Lung (tissue), 12 donors: ENCODE results near the gene C1orf210. TPM values are rescaled to one million over a fixed set of nuclear protein-coding genes. Genes with fewer than 3 reads are reported as not detected.

ENCODE experiments used
- ATAC-seq: fragments of 200-7000 bp; cut with Tn5 transposase; one replicate; pipeline ENCODE4 v1.9.1; 2020; ENCODE audit warnings: moderate number of reproducible peaks; ENCODE audit not compliant: insufficient read depth, low FRiP score
- DNase-seq, 3 donors: peaks; one replicate each; pipeline ENCODE4 v3.0.0-alpha.2; 2013 to 2017
- H3K27ac ChIP-seq, 2 donors: one replicate each; pipeline ENCODE4 v1.5.1; 2013; ENCODE audit warnings: mild to moderate bottlenecking in 2 of 2, moderate library complexity in 2 of 2, control low read depth in 1 of 2, inconsistent platforms in 1 of 2, low read depth in 1 of 2, low read length in 1 of 2
- H3K27me3 ChIP-seq, 3 donors: one replicate each; pipeline ENCODE4 v1.5.1; 2013; ENCODE audit warnings: low read length in 2 of 3; ENCODE audit not compliant: control insufficient read depth in 3 of 3, insufficient read depth in 3 of 3
- H3K36me3 ChIP-seq, 4 donors: one replicate each; pipeline ENCODE4 v1.5.1; 2013; ENCODE audit warnings: low read length in 4 of 4, mild to moderate bottlenecking in 1 of 4, moderate library complexity in 1 of 4; ENCODE audit not compliant: control insufficient read depth in 4 of 4, insufficient read depth in 4 of 4
- H3K4me1 ChIP-seq, 5 donors: one replicate each; pipeline ENCODE4 v1.5.1; 2013; ENCODE audit warnings: low read length in 5 of 5, mild to moderate bottlenecking in 2 of 5, moderate library complexity in 1 of 5; ENCODE audit not compliant: control insufficient read depth in 5 of 5, insufficient read depth in 5 of 5
- H3K4me3 ChIP-seq: one replicate; pipeline ENCODE4 v1.5.1; 2013; ENCODE audit warnings: mild to moderate bottlenecking, control low read depth, moderate library complexity
- H3K9ac ChIP-seq, 2 donors: one replicate each; pipeline ENCODE4 v1.5.1; 2013; ENCODE audit warnings: low read length in 2 of 2, control low read depth in 1 of 2; ENCODE audit not compliant: insufficient read depth in 1 of 2
- H3K9me3 ChIP-seq, 4 donors: one replicate each; pipeline ENCODE4 v1.5.1; 2013; ENCODE audit warnings: low read length in 3 of 4, mild to moderate bottlenecking in 1 of 4, moderate library complexity in 1 of 4; ENCODE audit not compliant: control insufficient read depth in 4 of 4, insufficient read depth in 3 of 4
- CTCF ChIP-seq: IDR thresholded peaks from 2 replicates; pipeline ENCODE4 v1.5.1; 2012; ENCODE audit warnings: mild to moderate bottlenecking; ENCODE audit errors: control extremely low read depth, extremely low read depth
- WGBS, 2 donors: extraction: QIAGEN DNeasy Blood & Tissue Kit; methylation state at CpG; one replicate each; pipeline ENCODE4 v1.1.7; 2013; 5-methylcytosine and 5-hydroxymethylcytosine counted together
- polyA plus RNA-seq, 2 donors: library from polyadenylated mRNA; stranded (reverse); fragments of 200-250 nt; gene quantifications; one replicate each; pipeline ENCODE4 v1.2.1, GENCODE V29; 2013
- total RNA-seq, 2 donors: library from RNA; depleted of rRNA in 1 of 2; stranded (reverse); fragments of >200 nt in 1 of 2; gene quantifications; one replicate each; pipeline ENCODE4 v1.2.1, GENCODE V29; 2014 to 2021
- donor health status: control.
- donor health status: control.
- donor health status: Bipolar disorder and iron deficiency.
- donor health status: healthy.
- donor health status: DM: yes; HTN: yes; CAD: no.

The C1orf210 gene
- total and polyA plus RNA-seq, 4 donors: 10.4 to 25.9 (median 21.0) TPM

GRCh38 chr1:43235451-43236121 is 49.8 kb downstream of the C1orf210 start:
- H3K9ac ChIP-seq: no peak overlapping the region
- 73 to 74% methylated on average over 9 of the region's 9 CpGs for WGBS, 2 donors
- DNase-seq: no peak

GRCh38 chr1:43235040-43235439 is 50.3 kb downstream of the C1orf210 start:
- no peak overlapping the region for H3K9ac ChIP-seq
- DNase-seq: no peak
- 85 to 93% methylated on average over 8 of the region's 8 CpGs for WGBS, 2 donors

More at GRCh38 chr1:43235451-43236121, 49.8 kb downstream of the C1orf210 start:
- H3K4me3 ChIP-seq: no peak overlapping the region
- TF ChIP-seq CTCF: no peak
- no peaks in the 10 kb centered on the region for H3K27me3 ChIP-seq
- no peak overlapping the region for H3K27ac ChIP-seq
- H3K4me1 ChIP-seq: peaks cover 3 to 7% (median 4%) of the 10 kb centered on the region in 5 donors
- H3K9me3 ChIP-seq: no peaks in the 10 kb centered on the region
- no peak for ATAC-seq
- H3K36me3 ChIP-seq: no peaks in the 10 kb centered on the region

GRCh38 chr1:43234267-43234666 is 51.1 kb downstream of the C1orf210 start:
- DNase-seq: no peak
- TF ChIP-seq CTCF: no peak
- WGBS, 2 donors: 95 to 97% methylated on average over 17 of the region's 17 CpGs
- Histone ChIP-seq H3K4me1 (peaks cover 3 to 19% (median 10%) of the 10 kb centered on the region in 5 donors), H3K9me3 (no peaks in the 10 kb centered on the region), H3K27ac (no peak overlapping the region), H3K4me3 (no peak overlapping the region), H3K27me3 (no peaks in the 10 kb centered on the region), H3K36me3 (no peaks in the 10 kb centered on the region), H3K9ac (no peak overlapping the region)
- ATAC-seq: no peak

More at GRCh38 chr1:43235040-43235439, 50.3 kb downstream of the C1orf210 start:
- Histone ChIP-seq H3K36me3 (no peaks in the 10 kb centered on the region), H3K27ac (no peak overlapping the region), H3K4me1 (peaks cover 3 to 13% (median 6%) of the 10 kb centered on the region in 5 donors), H3K27me3 (no peaks in the 10 kb centered on the region), H3K4me3 (no peak overlapping the region), H3K9me3 (no peaks in the 10 kb centered on the region)
- no peak for TF ChIP-seq CTCF
- no peak for ATAC-seq
